Pancreas (tissue), 10 donors: ENCODE data around the gene CDSN. TPM values are rescaled to one million over a fixed set of nuclear protein-coding genes. Genes with fewer than 3 reads are reported as not detected.
A peak's percentile ranks its signal among the peaks of the same experiment; 100 is the strongest.

ENCODE experiments used
- ATAC-seq, 4 donors: fragments of 200-7000 bp; cut with Tn5 transposase; one replicate each; pipeline versions ENCODE4 v1.8.0 to v1.9.1; 2020; ENCODE audit warnings: mild to moderate bottlenecking in 4 of 4, moderate library complexity in 4 of 4
- DNase-seq, 6 donors: peaks; one replicate each; pipeline ENCODE4 v3.0.0-alpha.2; 2020
- FAIRE-seq: peaks from 2 replicates; lab custom pipeline; 2012; peaks lifted over from hg19 to GRCh38; lab: Jason Lieb, UNC
- H3K27ac ChIP-seq, 4 donors: fragments of 200-600 bp; sonication (generic); 1 replicate in 3 of 4; 2 replicates in 1 of 4; pipeline versions ENCODE4 v1.5.0 to v1.8.0; 2020
- H3K27me3 ChIP-seq, 4 donors: fragments of 200-600 bp; one replicate each; pipeline ENCODE4 v1.8.0; 2021
- H3K36me3 ChIP-seq, 3 donors: fragments of 200-600 bp; sonication (generic) in 1 of 3; one replicate each; pipeline versions ENCODE4 v1.5.0 to v1.8.0; 2020 to 2021
- H3K4me1 ChIP-seq, 3 donors: fragments of 200-600 bp; one replicate each; pipeline ENCODE4 v1.8.0; 2021
- H3K4me3 ChIP-seq, 4 donors: fragments of 200-600 bp; sonication (generic) in 2 of 4; one replicate each; pipeline versions ENCODE4 v1.5.0 to v1.8.0; 2020 to 2021
- H3K9me3 ChIP-seq, 4 donors: fragments of 200-600 bp; one replicate each; pipeline ENCODE4 v1.8.0; 2021
- CTCF ChIP-seq, 4 donors: fragments of 200-600 bp; sonication (generic) in 3 of 4; IDR thresholded peaks; one replicate each; pipeline versions ENCODE4 v1.5.0 to v1.8.0; 2021; ENCODE audit warnings: antibody characterized with exemption in 4 of 4
- WGBS, 2 donors: extraction: QIAGEN DNeasy Blood & Tissue Kit; methylation state at CpG; one replicate each; pipeline ENCODE4 v1.1.7; 2013; 5-methylcytosine and 5-hydroxymethylcytosine counted together
- intact Hi-C, 3 donors: fragments of 100-400 bp; cut with DNase I; formaldehyde crosslinking; loops; one replicate each; pipeline versions ENCODE4 v1.11.1 to v1.14.2; 2022
- polyA plus RNA-seq, 2 donors: library from polyadenylated mRNA; stranded (reverse); fragments of 200-250 nt; gene quantifications; one replicate each; pipeline ENCODE4 v1.2.3, GENCODE V29; 2013
- total RNA-seq, 6 donors: library from RNA; stranded (reverse); fragmentation: NEBNext Ultra II Directional in 4 of 6; extraction: Animal tissue kit (Norgen Biotek cat#: 25700) in 4 of 6; gene quantifications; one replicate each; pipeline versions ENCODE4 v1.2.1 to v1.2.4, GENCODE V29; 2021 to 2023
- donor health status: healthy with polysubstance abuse.
- donor health status: DM: no; HTN: no; CAD: no; lungs with moderate emphysema.
- donor health status: DM: no; HTN: no; CAD: no.
- donor health status: control.
- donor health status: control.
- donor health status: Bipolar disorder and iron deficiency.
- donor health status: DM: yes; HTN: yes; CAD: no.
- donor health status: DM: no; HTN: no; CAD: no.
- donor health status: DM: no; HTN: no; CAD: no.
- donor health status: DM: yes; HTN: yes; CAD: no.

CDSN gene
- total and polyA plus RNA-seq, 8 donors = 0.05 to 0.08 (median 0.06) TPM; not detected in 5

GRCh38 chr6:31128093-31128676 lies 7.9 kb upstream of the CDSN start:
- H3K4me1 ChIP-seq = no peaks in the 10 kb centered on the region
- peak; percentile 80 to 88 (median 86) for TF ChIP-seq CTCF (IDR thresholded peaks at IDR 0.05)
- DNase-seq (peak in 5 of 6 donors; percentile 40 to 89 (median 71)), FAIRE-seq (no peak), ATAC-seq (peak; percentile 57 to 80 (median 72))
- intact Hi-C loops = no loop called here
- no peaks in the 10 kb centered on the region for H3K36me3 ChIP-seq
- no peak overlapping the region for H3K4me3 ChIP-seq
- no peaks in the 10 kb centered on the region for H3K9me3 ChIP-seq
- 1 to 5% methylated on average over 8 of the region's 8 CpGs for WGBS, 2 donors
- no peak overlapping the region for H3K27ac ChIP-seq
- H3K27me3 ChIP-seq = no peaks in the 10 kb centered on the region

DNA sequence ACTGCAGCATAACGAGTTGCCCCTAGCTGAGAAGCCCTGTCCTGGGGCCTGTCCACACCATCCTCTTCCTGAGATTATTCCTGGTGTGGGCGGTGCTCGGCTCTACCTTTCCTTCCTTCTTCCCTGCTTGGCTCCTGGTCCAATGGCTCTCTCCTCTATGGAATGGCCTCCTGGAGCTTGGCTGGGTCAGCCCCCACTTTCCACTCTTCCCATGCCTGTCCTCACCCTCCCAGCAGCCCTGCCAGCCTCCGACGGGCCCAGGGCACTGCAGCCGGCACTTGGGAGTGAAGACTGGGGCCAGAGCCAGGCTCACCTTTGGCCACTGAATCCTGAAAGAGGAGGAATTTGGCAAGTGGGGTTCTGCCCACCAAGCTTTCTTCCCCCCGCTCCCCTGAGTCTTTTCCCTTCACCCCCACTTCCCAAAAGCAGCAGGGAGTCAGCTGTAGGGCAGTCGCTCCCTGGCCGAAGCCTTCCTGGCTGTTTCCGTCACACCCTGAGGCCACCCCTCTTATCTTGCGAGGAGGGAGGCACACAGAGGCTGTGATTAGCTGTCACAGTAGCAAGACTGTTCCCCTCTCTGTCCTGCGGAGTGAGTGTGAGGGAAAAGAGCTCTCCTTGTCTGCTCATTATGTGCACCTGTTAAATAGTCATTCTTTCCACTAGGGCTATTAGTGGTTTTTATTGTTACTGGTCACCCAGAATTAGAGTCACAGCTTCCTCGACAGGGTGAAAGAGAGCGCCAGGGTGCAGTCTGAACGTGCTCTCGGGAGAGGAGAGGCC lies 6.3 kb upstream of the CDSN start:
- H3K4me1 ChIP-seq = peaks cover 0 to 12% (median 0%) of the 10 kb centered on the region in 3 donors
- H3K36me3 ChIP-seq = no peaks in the 10 kb centered on the region
- no peak overlapping the region for H3K4me3 ChIP-seq
- intact Hi-C loops = no loop called here
- no peaks in the 10 kb centered on the region for H3K9me3 ChIP-seq
- DNase-seq (no peak), FAIRE-seq (no peak), ATAC-seq (peak in 2 of 4 donors; percentile 2 to 12)
- H3K27me3 ChIP-seq = no peaks in the 10 kb centered on the region
- TF ChIP-seq CTCF (IDR thresholded peaks at IDR 0.05) = no peak
- peak overlapping the region in 2 of 4 donors; percentile 54 to 67 for H3K27ac ChIP-seq
- WGBS, 2 donors = 54 to 63% methylated on average over 16 of the region's 16 CpGs

GRCh38 chr6:31125586-31126363 lies 5.5 kb upstream of the CDSN start:
- Histone ChIP-seq H3K9me3 (no peaks in the 10 kb centered on the region), H3K36me3 (no peaks in the 10 kb centered on the region), H3K27me3 (no peaks in the 10 kb centered on the region), H3K4me3 (no peak overlapping the region), H3K4me1 (peaks cover 0 to 12% (median 0%) of the 10 kb centered on the region in 3 donors), H3K27ac (peak overlapping the region in 3 of 4 donors; percentile 16 to 67 (median 54))
- FAIRE-seq = no peak
- intact Hi-C loops = no loop called here
- DNase-seq = peak in 1 of 6 donors; percentile 18
- no peak for TF ChIP-seq CTCF (IDR thresholded peaks at IDR 0.05)
- peak in 1 of 4 donors; percentile 5 for ATAC-seq
- WGBS, 2 donors = 64 to 72% methylated on average over 12 of the region's 12 CpGs

- no peaks in the 10 kb centered on the region for H3K36me3 ChIP-seq
- H3K27ac ChIP-seq = peak overlapping the region in 3 of 4 donors; percentile 16 to 67 (median 54)
- WGBS, 2 donors = 62 to 68% methylated on average over 8 of the region's 8 CpGs
- ATAC-seq (peak in 3 of 4 donors; percentile 21 to 50 (median 50)), FAIRE-seq (no peak), DNase-seq (peak in 3 of 6 donors; percentile 31 to 50 (median 37))
- no peak overlapping the region for H3K4me3 ChIP-seq
- intact Hi-C loops = no loop called here
- no peak for TF ChIP-seq CTCF (IDR thresholded peaks at IDR 0.05)
- H3K9me3 ChIP-seq = no peaks in the 10 kb centered on the region
- no peaks in the 10 kb centered on the region for H3K27me3 ChIP-seq
- H3K4me1 ChIP-seq = peaks cover 0 to 12% (median 0%) of the 10 kb centered on the region in 3 donors
Measured at GRCh38 chr6:31125162-31125561, 4.9 kb upstream of the CDSN start.
